Measurements from ENCODE around the gene MMP21. TPM values are rescaled to one million over a fixed set of nuclear protein-coding genes. Genes with fewer than 3 reads are reported as not detected.

The MMP21 gene
- total RNA-seq, 1 experiment from 2014 or later: not detected

DNA sequence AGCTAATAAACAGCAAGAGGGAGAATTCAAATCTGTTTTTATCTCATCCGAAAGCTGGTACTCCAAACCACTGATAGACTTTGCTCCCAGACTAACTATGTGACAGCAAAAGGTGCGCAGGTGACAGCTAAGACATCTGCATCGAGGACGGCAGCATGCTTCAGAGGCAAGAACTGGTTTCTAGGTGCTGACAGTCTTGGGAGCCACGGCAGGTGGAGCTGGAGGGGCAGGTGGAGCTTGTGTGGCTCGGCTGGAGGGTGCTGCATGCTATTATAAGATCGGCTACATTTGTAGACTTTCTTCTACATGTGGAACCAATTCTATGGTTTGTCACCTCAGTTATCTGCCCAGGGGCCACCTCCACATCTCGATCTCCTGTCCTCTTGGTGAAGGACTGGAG is 21.8 kb upstream of the MMP21 start:
- H3K27me3 ChIP-seq (ENCODE audit: insufficient read depth, low read length): no peaks in the 10 kb centered on the region
- H2BK15ac ChIP-seq (ENCODE audit: low read depth, low read length): no peak overlapping the region
- DNase-seq: no peak
- no peak overlapping the region for H2BK5ac ChIP-seq (ENCODE audit: insufficient read length, low read length)
- no peaks in the 10 kb centered on the region for H3K79me1 ChIP-seq (ENCODE audit: insufficient read depth, low read depth, low read length, poor library complexity, severe bottlenecking)
- no peaks in the 10 kb centered on the region for H3K23me2 ChIP-seq (ENCODE audit: insufficient read length, low read depth, low read length, poor library complexity, severe bottlenecking)
- no peak overlapping the region for H2AK5ac ChIP-seq (ENCODE audit: insufficient read length, low read length)
- Mint-ChIP-seq H3K36me3 (ENCODE audit: insufficient read depth in 1 of 3, low read depth in 3 of 3) (peaks cover 5 to 32% (median 22%) of the 10 kb centered on the region in 3 experiments), H3K27me3 (ENCODE audit: low read depth) (no peaks in the 10 kb centered on the region), H3K4me1 (no peaks in the 10 kb centered on the region), H3K27ac (no peak overlapping the region; a peak in 1 of 7 replicates), H3K9me3 (no peaks in the 10 kb centered on the region), H3K4me3 (no peak overlapping the region)
- no peaks in the 10 kb centered on the region for H3K4me1 ChIP-seq (ENCODE audit: insufficient read depth, low read length)
- H3T11ph ChIP-seq (ENCODE audit: low read length): no peak overlapping the region
- H2BK20ac ChIP-seq (ENCODE audit: low read depth, low read length, poor library complexity, severe bottlenecking): no peak overlapping the region
- no CpG with 5 or more reads among the region's 8 CpGs for WGBS (ENCODE audit: extremely low coverage, insufficient read length, low lambda C conversion rate)
- no peak overlapping the region for H4K5ac ChIP-seq (ENCODE audit: insufficient read length, low read depth, low read length)
- no peak overlapping the region for H3K18ac ChIP-seq (ENCODE audit: insufficient read length, low read depth, low read length)
- H4K20me1 ChIP-seq (ENCODE audit: control insufficient read depth, insufficient read depth, insufficient read length): no peaks in the 10 kb centered on the region
- H4K8ac ChIP-seq (replicated peaks; ENCODE audit: insufficient read length, low read depth, low read length): no peak overlapping the region
- no peak overlapping the region for H3K27ac ChIP-seq (ENCODE audit: insufficient read length, low read depth, low read length)
- no peak overlapping the region for H2BK120ac ChIP-seq (ENCODE audit: low read depth, low read length, poor library complexity, severe bottlenecking)
- H3K79me2 ChIP-seq (ENCODE audit: insufficient read depth, low read length): no peaks in the 10 kb centered on the region
- no peak overlapping the region for H3K23ac ChIP-seq (ENCODE audit: insufficient read length, low read depth, low read length)
- H3K9me3 ChIP-seq (ENCODE audit: control insufficient read depth, low read depth, low read length): no peaks in the 10 kb centered on the region
- no peak overlapping the region for H3K56ac ChIP-seq (ENCODE audit: insufficient read length, low read depth, low read length)
- no peak overlapping the region for H3K4ac ChIP-seq (ENCODE audit: low read depth, low read length)
- H4K91ac ChIP-seq (ENCODE audit: insufficient read length, low read depth, low read length): no peak overlapping the region
- no peak overlapping the region for H2AFZ ChIP-seq (ENCODE audit: low read length)
- no peak overlapping the region for H3K9ac ChIP-seq (ENCODE audit: extremely low read depth, insufficient read length, low read length)
- H2BK12ac ChIP-seq (ENCODE audit: insufficient read length, low read depth, low read length): no peak overlapping the region
- no peak overlapping the region for H3K14ac ChIP-seq (ENCODE audit: insufficient read depth, low read length)
- H3K4me2 ChIP-seq (ENCODE audit: insufficient read depth, insufficient read length, low read length): no peak overlapping the region
- TF ChIP-seq, protein P1, sequence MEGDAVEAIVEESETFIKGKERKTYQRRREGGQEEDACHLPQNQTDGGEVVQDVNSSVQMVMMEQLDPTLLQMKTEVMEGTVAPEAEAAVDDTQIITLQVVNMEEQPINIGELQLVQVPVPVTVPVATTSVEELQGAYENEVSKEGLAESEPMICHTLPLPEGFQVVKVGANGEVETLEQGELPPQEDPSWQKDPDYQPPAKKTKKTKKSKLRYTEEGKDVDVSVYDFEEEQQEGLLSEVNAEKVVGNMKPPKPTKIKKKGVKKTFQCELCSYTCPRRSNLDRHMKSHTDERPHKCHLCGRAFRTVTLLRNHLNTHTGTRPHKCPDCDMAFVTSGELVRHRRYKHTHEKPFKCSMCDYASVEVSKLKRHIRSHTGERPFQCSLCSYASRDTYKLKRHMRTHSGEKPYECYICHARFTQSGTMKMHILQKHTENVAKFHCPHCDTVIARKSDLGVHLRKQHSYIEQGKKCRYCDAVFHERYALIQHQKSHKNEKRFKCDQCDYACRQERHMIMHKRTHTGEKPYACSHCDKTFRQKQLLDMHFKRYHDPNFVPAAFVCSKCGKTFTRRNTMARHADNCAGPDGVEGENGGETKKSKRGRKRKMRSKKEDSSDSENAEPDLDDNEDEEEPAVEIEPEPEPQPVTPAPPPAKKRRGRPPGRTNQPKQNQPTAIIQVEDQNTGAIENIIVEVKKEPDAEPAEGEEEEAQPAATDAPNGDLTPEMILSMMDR (conservative IDR thresholded peaks at IDR 0.05): no peak

Data from H9 (cell line).